ENCODE measurements around the gene SPPL2C.

Gene SPPL2C, protein sequence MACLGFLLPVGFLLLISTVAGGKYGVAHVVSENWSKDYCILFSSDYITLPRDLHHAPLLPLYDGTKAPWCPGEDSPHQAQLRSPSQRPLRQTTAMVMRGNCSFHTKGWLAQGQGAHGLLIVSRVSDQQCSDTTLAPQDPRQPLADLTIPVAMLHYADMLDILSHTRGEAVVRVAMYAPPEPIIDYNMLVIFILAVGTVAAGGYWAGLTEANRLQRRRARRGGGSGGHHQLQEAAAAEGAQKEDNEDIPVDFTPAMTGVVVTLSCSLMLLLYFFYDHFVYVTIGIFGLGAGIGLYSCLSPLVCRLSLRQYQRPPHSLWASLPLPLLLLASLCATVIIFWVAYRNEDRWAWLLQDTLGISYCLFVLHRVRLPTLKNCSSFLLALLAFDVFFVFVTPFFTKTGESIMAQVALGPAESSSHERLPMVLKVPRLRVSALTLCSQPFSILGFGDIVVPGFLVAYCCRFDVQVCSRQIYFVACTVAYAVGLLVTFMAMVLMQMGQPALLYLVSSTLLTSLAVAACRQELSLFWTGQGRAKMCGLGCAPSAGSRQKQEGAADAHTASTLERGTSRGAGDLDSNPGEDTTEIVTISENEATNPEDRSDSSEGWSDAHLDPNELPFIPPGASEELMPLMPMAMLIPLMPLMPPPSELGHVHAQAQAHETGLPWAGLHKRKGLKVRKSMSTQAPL

GRCh38 chr17:45844695-45845375 is at the start of gene SPPL2C:
SPPL2C (plus strand) TSS chr17:45844881; CDS start chr17:45844907, 26 bp downstream.
- no peak for DNase-seq

GRCh38 chr17:45800816-45801215 is 43.9 kb upstream of the SPPL2C start:
- DNase-seq, result no peak

DNA sequence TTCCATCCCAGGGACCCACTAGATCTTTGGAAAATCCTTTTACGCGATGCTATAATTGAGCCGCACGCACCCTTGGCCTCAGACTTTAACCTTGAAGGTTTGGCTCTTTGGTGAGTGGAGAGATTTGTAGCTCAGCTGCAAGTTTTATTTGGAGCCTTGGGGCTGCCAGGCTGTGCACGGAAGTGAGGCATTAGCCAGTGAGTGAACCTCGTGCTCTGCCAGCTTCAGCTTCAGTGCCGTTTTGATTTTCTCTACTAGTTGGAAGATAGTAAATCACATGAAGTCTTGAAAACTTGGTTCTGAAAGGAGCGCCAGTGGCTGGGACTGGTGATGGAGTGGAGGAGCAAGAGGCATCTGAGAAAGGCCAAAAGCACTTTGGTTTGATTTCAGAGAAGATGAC is 43.3 kb upstream of the SPPL2C start:
- no peak for DNase-seq

DNA sequence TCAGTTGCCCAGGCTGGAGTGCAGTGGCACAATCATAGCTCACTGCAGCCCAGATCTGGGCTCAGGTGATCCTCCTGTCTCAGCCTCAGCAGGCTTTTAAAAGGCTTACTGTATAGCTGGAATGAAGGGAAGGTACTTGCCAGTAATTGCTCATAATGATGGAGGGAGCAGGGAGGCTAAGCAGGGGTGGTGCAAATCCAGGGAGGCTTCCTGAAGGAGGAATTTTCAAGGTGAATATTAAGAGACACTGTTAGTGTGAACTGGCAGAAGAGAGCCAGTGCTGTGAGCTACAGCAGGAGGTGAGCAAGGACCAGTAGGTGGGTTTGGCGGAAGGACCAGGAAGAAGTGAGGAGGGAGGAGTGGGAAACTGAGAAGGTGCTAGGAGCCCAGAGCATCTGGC is 35.8 kb upstream of the SPPL2C start:
- DNase-seq, result no peak

DNA sequence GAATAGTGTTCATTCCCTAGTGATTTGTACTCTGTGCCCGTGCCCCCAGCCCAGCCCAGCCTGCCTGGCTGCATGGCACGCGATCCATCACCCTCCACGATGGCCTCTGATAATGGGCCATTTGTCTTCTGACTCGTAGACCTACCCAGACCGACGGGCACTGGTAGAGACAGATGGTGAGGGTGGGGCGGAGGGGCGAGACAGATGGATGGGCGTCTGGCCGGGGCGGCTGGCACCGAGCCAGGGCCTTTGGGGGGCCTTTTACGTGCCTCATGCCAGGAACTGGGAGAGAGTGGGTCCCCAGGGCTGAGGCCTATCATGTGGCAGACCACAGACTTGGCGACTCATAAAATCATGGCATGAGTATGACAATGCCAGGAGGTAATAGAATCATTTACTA is 35.2 kb upstream of the SPPL2C start:
- no peak for DNase-seq

GRCh38 chr17:45812102-45812501 is 32.6 kb upstream of the SPPL2C start:
- DNase-seq, result no peak

DNA sequence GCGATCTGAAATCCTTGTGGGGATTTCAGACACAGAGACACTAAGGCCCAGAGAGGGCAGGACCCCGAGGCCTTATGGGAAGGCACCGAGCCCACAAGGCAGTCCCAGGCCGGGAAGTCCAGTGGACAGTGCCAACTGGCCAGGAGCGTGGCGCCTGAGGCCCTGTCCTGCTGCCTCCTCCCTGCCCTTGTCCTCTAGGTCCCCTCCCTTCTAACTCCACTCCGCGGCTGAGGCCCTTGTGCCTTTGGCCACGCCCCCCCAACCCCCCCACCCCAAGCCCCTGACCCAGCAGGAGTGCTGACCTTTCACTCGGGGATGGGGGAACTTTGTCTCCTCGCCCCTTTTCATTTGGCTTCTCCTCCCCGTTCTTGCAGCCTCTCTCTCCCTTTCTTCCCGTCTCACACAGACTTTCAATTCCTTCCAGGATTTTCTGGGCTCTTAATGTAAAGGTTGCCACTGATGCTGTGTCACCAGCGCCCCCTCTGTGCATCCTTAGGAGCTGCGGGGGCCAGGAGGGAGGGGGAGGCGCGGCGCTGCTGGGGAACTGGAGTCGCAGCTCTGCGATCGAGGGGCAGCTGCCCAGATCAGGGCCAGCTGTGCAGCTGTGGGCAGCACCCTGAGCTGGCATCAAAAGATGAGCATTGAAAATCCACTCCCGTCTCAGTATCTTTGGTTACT is 31.5 kb upstream of the SPPL2C start:
- DNase-seq, result no peak

DNA sequence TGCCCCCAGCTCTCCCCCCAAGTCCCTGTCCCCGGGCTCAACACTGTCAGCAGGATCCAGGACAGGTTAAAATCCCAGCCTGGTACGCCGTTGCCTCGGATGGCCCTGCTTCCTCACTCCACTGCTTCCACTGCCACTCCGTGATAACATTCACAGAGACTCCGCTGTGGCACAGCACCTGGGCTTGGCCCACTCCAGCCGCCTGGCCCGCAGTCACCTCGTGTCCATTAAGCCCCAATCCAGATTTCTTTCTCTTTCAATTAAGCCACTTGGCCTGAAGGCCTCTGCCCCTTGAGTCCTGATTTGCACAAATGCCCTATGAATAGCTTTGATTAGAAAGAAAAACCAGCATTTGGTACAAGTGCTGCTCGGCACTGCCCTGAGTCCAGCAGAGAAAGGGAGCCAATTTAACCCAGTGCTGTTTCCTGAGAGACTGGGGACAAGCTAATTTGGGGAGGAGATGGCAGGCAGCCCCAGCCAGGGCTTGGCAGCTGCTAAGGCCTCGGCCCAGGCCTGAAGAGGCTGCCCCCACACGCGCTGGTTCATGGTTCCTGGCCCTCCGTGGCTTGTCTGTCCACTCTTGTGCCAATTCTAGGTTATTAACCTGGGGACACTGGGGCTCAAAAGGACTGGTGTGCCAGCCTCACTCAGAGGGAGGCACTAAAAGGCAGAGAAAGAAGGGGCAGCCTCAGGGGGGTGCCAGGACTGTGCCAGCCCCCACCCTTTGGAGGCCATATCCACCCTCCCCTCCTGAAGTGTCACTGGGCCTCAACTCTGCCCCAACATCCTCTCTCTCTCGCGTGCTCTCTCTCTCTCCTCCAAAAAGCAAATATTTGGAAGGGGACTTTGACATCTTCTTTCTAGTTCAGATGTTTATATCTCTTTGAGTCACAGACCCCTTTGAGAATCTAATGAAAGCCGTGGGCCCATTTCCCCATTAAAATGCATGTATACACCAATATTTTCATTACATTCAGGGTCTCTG is 29.8 kb upstream of the SPPL2C start:
- DNase-seq, result no peak

DNA sequence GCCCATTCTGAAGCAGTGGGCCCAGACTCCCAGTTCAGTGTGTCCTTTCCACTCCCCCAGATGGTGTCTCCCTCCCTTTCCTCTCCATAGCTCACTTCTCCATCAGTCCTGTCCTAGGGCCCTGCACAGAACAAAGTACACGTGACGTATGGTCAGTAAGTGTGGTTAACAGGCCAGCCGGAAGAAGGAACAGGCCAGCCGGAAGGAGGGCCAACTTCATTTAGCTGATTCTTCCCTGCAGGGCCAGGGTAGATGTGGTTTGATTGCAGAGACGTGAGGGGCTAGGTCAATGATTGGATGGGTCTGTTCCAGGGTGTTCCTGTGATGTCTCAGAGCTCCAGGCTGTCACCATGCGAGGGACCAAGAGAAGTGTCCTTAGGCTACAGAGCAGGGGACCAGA is 28.9 kb upstream of the SPPL2C start:
- no peak for DNase-seq

DNA sequence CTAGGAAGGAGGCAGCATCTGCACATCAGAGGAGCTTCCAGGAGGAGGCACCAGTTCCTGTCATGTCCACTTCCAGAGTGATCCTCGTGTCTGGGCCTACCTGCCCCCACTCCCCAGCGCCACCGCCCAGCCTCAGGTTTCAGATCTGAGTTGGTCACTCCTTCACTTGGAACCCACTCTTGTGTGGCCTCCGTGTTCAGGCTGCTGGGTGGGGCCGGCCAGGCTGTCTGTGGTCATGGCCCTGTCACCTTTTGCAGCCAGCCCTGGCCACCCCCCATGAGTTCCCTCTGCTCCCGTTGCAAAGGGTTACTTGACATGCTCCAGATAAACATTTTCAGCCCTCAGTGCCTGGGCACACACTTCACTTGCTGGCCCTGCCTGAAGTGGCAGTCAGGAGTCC is 26.6 kb upstream of the SPPL2C start:
- DNase-seq, result no peak

DNA sequence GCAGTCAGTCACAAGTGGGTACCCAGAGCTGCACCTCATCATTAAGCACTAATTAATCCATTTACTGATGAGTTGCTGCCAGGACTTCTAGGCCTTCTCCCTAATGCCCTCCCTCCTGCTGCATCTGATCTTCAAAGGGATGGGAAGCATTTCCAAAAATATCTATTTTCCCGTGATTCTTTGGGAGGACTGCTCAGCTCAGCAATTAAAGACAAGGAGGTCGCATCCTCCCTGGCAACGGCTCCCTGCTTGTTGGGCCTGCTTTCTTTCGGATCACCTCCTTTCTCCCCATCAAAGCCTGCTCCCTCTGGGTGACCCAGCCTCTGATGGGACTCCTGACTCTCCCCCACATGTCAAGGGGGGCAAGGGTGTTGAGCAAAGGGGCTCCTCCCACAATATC is 26.0 kb upstream of the SPPL2C start:
- no peak for DNase-seq

GRCh38 chr17:45819632-45820031 is 25.0 kb upstream of the SPPL2C start:
- DNase-seq, result no peak

GRCh38 chr17:45820052-45820780 is 24.5 kb upstream of the SPPL2C start:
- no peak for DNase-seq

- no peak for DNase-seq
Measured at GRCh38 chr17:45821147-45821546, 23.5 kb upstream of the SPPL2C start.

DNA sequence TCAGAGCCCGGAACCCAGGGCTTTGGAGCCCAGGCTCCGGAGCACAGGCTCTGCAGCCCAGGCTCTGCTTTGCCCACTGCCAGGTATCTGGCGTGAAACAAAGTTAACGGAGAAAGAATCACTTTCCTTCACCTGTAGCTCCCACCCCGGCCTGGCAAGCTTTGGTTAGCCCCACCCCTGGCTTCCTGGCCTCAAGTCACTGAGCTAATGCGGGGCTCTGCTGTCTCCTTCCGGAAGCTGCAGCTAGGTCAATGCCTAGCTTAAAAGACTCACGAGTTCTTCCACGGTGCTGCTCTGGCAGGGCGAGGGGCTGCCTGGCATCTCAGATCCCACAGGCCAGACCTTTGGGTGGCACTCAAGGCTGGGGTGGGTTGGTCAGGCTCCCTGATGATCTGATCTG is 21.1 kb upstream of the SPPL2C start:
- DNase-seq, result no peak

DNA sequence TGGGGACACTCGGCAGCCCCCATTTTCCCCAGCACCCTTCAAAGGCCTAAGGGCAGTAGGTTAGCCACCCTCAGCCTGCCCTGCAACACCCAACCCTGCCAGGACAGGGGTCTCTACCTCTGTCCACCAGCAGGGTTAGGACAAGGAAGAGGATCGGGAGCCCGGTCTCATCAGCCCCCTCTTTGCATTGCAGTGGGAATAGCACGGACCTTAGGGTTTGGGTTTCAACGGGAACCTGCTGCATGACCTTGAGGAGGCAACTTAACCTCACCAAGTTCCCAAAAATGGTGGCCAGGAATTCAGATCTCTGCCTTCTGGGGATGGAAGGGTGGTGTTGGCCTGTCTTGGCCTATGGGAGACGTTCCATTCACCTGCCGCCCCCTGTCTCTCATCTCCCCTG is 20.2 kb upstream of the SPPL2C start:
- no peak for DNase-seq

GRCh38 chr17:45824901-45825492 is 19.7 kb upstream of the SPPL2C start:
- no peak for DNase-seq

DNA sequence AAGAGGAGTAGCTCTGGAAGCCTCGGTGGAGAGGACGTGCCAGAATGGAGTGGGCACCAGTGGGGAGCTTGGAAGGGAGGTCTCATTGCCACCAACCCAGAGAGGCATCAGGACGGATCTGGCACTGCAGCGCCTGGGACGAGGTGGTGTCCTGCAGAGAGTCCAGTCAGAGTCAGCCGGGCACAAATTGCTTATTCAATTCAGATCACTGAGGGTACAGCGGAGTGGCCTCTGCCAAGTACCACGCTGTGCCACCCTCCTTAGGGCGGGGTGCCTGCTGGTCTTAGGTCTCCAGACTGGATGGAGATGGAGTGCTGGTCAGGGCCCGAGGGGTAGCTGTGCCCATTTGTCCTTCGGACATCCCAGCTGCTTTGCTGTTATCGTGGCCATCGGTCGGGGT is 18.9 kb upstream of the SPPL2C start:
- DNase-seq, result no peak

DNA sequence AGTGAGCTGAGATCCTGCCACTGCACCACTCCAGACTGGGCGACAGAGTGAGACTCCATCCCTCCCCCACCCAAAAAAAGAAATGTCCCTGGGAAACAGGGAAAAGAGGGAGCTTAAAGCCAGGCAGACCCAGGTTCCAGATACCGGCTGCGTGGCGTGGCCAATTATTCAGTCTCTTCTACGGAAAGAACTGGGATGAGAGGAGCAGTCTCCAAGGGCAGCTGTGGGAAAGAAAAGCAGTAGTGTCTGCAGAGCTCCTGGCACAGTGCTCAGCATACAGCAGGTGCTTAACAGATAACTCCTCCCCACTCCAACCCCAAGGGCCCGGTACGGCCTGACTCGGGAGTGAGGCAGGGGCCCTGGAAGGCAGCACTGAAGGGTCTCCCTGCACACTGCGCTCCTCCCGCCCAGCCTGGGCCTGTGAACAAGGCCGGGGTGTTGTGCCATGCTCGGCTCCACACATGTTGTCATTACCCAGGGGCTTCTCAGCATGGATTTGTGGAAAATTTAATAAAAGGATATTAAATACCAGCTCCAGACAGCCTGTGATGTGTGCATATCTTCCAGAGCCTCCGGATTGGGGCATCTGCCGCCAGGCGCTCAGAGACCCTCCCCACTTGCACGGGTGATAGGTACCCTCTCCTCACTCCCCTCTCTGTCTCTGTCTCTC is 17.6 kb upstream of the SPPL2C start:
- no peak for DNase-seq

DNA sequence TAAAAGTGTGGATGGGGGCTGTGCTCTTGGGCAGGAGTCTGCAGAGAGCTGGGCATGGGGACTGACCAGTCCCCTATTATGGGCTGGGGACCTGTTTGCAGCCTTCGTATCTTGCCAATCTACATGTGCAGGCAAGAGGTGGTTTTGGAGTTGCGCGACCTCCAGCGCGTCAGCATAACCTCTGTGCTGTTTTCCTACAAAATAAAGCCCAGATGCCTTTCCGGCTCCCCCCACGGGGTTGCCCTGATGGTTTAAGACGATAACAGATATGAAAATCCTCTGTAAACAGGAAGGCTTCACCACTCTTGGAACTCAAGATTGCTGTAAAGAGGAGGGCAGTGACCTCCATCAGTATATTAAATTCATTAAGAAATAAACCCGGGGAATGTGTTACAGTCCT is 16.5 kb upstream of the SPPL2C start:
- DNase-seq, result no peak

Data from activated CD8-positive, alpha-beta memory T cell treated with anti-CD3 and anti-CD28 coated beads, Interleukin-2, amount 50 U/mL, for 4 hours (primary cell).